SU-DHL-6 (cell line): Measurements from ENCODE around the gene FARS2.

Experiments
- CTCF ChIP-seq: fragments of 200-600 bp; sonication (generic); IDR thresholded peaks from one replicate; pipeline ENCODE4 v1.5.1; 2017; ENCODE audit warnings: antibody characterized with exemption, mild to moderate bottlenecking, low read length, moderate library complexity; ENCODE audit not compliant: insufficient read depth, poor library complexity, severe bottlenecking
- EZH2phosphoT487 ChIP-seq: fragments of 200-600 bp; sonication (generic), shearing (Covaris generic); conservative IDR thresholded peaks from 2 replicates; pipeline ENCODE4 v1.6.1; 2018; ENCODE audit warnings: mild to moderate bottlenecking, antibody characterized with exemption, low read length, moderate library complexity, mixed read lengths

GRCh38 chr6:5660772-5661171 is 399.5 kb downstream of the FARS2 start:
- TF ChIP-seq CTCF, result no peak
- TF ChIP-seq EZH2phosphoT487, result no peak
